ENCODE results near the gene ITPR3. TPM values are rescaled to one million over a fixed set of nuclear protein-coding genes. Genes with fewer than 3 reads are reported as not detected.

The ITPR3 gene
- total and polyA plus RNA-seq, 2 donors = 8.2 to 11.0 TPM

DNA sequence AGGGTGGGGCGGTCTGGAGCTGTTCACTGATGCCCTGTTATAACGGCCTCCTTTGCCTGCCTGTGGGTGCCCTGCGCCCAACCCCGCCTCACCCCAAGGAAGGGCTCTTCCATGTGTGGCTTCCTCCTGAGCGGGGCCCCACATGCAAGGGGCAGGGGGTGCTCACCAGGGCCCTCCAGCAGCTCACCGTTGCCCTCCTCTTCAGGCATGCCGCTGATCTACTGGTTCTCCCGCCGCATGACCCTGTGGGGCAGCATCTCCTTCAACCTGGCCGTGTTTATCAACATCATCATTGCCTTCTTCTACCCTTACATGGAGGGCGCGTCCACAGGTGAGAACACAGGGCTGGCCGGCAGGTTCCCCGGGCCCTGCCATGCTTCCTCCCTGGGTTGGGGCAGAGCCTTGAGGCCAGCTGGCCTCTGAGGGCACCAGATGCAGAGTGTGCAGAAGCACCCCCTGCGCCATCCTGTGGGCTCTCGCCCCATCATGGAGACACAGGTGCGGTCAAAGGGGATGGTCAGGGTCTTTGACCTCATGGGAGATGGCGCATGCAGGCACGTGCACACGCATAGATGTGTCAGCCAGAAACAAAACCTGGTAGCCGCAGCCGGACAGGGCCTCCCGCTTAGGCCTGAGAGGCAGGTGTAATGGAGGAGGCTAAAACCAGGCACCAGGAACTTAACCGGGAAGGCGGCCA is 67.5 kb downstream of the ITPR3 start:
- Histone ChIP-seq H3K4me3 (ENCODE audit: low read depth, low read length) (no peak overlapping the region), H3K27ac (ENCODE audit: low read depth) (no peak overlapping the region), H3K36me3 (ENCODE audit: insufficient read depth) (no peaks in the 10 kb centered on the region), H3K4me1 (ENCODE audit: insufficient read depth) (no peaks in the 10 kb centered on the region)
- WGBS = 93% methylated on average over 25 of the region's 25 CpGs
- no peak for DNase-seq (ENCODE audit: extremely low spot score)

DNA sequence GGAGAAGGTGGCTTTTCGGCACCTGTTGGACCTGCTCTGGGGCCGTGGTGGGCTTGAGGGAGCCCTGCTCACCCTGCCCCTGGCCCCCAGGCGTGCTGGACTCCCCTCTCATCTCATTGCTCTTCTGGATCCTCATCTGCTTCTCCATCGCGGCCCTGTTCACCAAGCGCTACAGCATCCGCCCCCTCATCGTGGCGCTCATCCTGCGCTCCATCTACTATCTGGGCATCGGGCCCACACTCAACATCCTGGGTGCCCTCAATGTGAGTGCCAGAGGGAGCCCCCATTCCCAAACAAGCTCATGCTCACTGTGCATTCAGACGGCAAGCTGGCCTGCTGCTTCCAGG is 68.0 kb downstream of the ITPR3 start:
- DNase-seq (ENCODE audit: extremely low spot score) = no peak
- H3K4me1 ChIP-seq (ENCODE audit: insufficient read depth) = no peaks in the 10 kb centered on the region
- H3K36me3 ChIP-seq (ENCODE audit: insufficient read depth) = no peaks in the 10 kb centered on the region
- 92% methylated on average over 12 of the region's 12 CpGs for WGBS
- no peak overlapping the region for H3K27ac ChIP-seq (ENCODE audit: low read depth)
- no peak overlapping the region for H3K4me3 ChIP-seq (ENCODE audit: low read depth, low read length)

DNA sequence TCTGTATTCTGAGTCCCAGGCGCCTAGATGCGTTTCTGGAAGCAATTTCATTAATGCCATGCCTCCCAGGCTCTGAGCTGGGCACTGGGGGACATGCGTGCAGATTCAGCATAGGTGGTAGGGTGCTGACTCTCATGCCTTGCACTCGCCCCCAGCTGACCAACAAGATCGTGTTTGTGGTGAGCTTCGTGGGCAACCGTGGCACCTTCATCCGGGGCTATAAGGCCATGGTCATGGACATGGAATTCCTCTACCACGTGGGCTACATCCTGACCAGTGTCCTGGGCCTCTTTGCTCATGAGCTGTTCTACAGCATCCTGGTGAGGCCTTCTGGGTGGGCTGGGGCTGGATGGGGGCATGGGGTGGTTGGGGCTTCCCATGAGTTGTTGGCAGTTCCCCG is 68.8 kb downstream of the ITPR3 start:
- no peak overlapping the region for H3K27ac ChIP-seq (ENCODE audit: low read depth)
- no peak for DNase-seq (ENCODE audit: extremely low spot score)
- no peaks in the 10 kb centered on the region for H3K36me3 ChIP-seq (ENCODE audit: insufficient read depth)
- H3K4me1 ChIP-seq (ENCODE audit: insufficient read depth) = no peaks in the 10 kb centered on the region
- 91% methylated on average over 10 of the region's 10 CpGs for WGBS
- H3K4me3 ChIP-seq (ENCODE audit: low read depth, low read length) = no peak overlapping the region

DNA sequence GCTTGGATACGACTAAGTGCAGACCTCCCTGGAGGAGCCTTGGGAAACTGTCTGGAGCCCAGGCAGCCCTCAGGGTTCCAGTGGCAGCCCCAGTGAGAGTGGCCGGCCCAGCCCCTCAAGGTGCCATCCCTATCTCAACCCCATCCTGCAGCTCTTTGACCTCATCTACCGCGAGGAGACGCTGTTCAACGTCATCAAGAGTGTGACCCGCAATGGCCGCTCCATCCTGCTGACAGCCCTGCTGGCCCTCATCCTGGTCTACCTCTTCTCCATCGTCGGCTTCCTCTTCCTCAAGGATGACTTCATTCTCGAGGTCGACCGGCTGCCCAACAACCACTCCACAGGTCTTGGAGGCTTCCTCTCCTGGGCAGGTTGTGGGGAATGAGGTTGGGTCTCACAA is 69.6 kb downstream of the ITPR3 start:
- Histone ChIP-seq H3K27ac (ENCODE audit: low read depth) (no peak overlapping the region), H3K4me3 (ENCODE audit: low read depth, low read length) (no peak overlapping the region), H3K36me3 (ENCODE audit: insufficient read depth) (no peaks in the 10 kb centered on the region), H3K4me1 (ENCODE audit: insufficient read depth) (no peaks in the 10 kb centered on the region)
- DNase-seq (ENCODE audit: extremely low spot score) = no peak
- 86% methylated on average over 13 of the region's 13 CpGs for WGBS

DNA sequence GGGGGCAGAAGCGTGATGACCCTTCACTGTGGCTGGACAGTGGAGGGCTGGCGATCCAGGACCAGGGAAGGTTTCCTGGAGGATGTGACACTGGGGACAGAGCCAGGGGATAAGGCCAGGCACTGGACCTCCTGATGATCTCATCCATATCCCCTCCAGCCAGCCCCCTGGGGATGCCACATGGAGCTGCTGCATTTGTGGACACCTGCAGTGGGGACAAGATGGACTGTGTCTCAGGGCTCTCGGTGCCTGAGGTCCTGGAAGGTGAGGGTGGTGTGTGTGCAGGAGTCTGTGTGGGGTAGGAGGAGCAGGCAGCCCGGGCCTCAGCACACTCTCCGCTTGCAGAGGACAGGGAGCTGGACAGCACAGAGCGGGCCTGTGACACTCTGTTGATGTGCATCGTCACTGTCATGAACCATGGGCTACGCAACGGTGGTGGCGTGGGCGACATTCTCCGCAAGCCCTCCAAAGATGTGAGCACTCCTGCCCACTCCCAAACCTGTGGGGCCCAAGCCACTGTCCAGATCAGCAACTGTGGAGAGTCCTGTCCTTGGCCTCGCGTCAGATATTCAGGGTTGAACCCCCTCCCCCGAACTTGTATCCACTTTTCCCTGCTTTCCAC is 70.4 kb downstream of the ITPR3 start:
- Histone ChIP-seq H3K27ac (ENCODE audit: low read depth) (no peak overlapping the region), H3K4me1 (ENCODE audit: insufficient read depth) (no peaks in the 10 kb centered on the region), H3K36me3 (ENCODE audit: insufficient read depth) (peaks cover 2% of the 10 kb centered on the region), H3K4me3 (ENCODE audit: low read depth, low read length) (no peak overlapping the region)
- 93% methylated on average over 15 of the region's 15 CpGs for WGBS
- DNase-seq (ENCODE audit: extremely low spot score) = no peak

DNA sequence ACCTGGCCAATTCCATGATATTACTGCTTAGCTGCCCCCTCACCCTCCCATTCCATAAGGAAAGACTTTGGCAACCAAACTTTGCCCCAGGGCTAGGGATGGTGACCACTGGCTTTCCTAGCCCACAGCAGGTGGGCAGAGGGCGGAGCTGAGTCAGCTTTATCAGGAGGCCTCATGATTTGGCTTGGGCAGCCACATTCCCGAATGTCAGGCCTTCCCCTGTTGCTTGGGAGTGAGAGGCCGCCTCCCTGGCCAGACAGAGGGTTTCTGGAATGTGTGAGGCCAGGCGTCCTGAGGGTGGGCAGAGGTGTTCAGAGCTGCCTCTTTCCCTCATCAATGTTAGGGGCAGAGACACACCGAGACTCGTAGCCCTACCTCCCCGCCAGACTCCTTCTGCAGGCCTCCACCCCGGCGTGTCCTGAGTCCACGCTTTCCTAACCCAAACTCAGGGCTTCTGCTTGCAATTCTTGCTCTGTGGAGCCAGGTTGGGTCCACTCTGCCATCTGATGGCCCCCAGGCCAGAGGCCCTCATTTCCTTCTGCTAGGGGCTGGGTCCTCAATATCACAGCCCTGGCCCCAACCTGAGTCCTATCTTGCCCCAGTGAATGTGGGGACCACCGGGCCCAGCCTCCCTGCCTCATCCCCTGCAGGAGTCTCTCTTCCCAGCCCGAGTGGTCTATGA is 71.1 kb downstream of the ITPR3 start:
- no peak overlapping the region for H3K27ac ChIP-seq (ENCODE audit: low read depth)
- H3K36me3 ChIP-seq (ENCODE audit: insufficient read depth) = peaks cover 2% of the 10 kb centered on the region
- WGBS = 85% methylated on average over 12 of the region's 12 CpGs
- H3K4me1 ChIP-seq (ENCODE audit: insufficient read depth) = no peaks in the 10 kb centered on the region
- no peak for DNase-seq (ENCODE audit: extremely low spot score)
- H3K4me3 ChIP-seq (ENCODE audit: low read depth, low read length) = no peak overlapping the region

DNA sequence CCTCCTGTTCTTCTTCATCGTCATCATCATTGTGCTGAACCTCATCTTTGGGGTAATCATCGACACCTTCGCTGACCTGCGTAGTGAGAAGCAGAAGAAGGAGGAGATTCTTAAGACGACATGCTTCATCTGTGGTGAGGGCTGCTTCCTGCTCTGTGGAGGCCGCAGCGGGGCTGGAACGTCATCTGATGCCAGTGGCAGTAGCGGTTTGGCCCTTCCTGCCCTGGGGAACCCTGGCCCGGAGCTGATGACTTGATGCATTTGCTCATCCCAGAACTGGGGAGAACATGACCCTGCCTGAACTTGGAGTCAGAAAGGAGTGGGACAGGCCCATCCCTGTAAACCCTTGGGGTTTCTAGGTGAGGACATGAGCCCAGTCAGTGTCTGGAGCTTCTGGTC is 71.6 kb downstream of the ITPR3 start:
- Histone ChIP-seq H3K36me3 (ENCODE audit: insufficient read depth) (peaks cover 2% of the 10 kb centered on the region), H3K4me3 (ENCODE audit: low read depth, low read length) (no peak overlapping the region), H3K4me1 (ENCODE audit: insufficient read depth) (no peaks in the 10 kb centered on the region), H3K27ac (ENCODE audit: low read depth) (no peak overlapping the region)
- DNase-seq (ENCODE audit: extremely low spot score) = no peak
- 78% methylated on average over 10 of the region's 10 CpGs for WGBS

DNA sequence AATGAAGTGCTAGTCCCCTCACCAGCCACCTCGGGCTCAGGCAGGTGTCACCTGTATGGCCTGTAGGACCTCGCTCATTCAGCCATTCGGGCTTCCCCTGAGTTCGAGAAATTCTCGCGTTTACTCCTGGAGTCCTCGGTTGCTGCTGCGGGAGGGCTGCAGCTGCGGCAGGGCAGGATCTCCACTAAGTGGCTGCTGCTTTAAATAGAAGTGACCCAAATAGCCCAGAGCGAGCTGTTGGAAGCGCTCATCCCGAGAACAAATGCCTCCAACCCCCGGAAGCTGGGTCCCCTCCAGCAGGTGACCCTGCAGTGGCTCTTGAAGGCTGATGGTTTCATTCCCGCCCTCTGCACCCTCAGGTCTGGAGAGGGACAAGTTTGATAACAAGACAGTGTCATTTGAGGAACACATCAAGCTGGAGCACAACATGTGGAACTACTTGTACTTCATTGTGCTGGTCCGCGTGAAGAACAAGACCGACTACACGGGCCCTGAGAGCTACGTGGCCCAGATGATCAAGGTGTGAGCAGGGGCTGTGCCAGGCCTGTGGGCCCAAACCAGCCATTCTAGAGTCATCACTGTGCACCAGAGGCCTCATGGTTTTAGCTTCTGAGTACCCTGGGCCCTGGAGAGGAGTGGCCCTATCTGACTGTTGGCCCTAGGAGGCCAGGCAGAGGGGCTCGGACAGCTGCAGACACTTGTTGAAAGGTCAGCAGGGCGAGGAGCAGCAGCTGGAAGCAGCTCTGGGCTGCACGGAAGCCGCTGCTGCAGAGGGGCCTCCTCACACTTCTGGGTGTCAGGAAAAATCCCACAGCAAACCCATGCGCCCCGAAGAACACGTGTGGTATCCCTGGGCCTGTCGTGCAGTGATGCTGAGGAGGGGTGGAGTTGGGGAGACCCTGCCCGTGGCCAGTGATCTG is 72.3 kb downstream of the ITPR3 start:
- no peak for DNase-seq (ENCODE audit: extremely low spot score)
- Histone ChIP-seq H3K4me1 (ENCODE audit: insufficient read depth) (no peaks in the 10 kb centered on the region), H3K36me3 (ENCODE audit: insufficient read depth) (peaks cover 2% of the 10 kb centered on the region), H3K27ac (ENCODE audit: low read depth) (no peak overlapping the region), H3K4me3 (ENCODE audit: low read depth, low read length) (no peak overlapping the region)
- WGBS = 78% methylated on average over 28 of the region's 28 CpGs

DNA sequence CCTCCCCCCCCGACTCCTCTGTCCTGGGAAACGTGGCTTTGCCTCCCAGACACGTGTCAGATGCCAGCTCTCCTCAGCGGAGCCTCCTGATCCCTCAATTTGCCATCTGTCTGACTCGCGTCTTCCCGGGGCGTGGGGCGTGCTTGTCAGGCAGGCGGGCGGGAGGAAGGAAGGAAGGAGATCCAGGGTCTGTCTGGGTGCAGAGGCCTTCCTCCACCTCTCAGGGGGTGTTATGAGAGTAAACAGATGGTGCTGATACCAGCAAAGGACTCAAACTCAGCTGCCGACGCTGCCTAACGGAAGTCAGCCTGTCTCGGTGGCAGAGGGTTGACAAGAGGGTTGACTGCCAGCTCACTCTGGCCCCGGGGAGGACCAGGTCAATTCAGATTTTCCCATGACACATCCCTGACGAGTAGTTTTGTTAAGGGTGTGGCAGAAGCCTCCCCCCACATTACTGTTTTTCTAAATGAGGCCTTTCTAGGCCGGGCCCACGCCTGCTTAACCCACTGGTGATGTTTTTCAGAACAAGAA is 73.3 kb downstream of the ITPR3 start:
- H3K4me1 ChIP-seq (ENCODE audit: insufficient read depth) = no peaks in the 10 kb centered on the region
- H3K36me3 ChIP-seq (ENCODE audit: insufficient read depth) = peaks cover 2% of the 10 kb centered on the region
- 68% methylated on average over 19 of the region's 19 CpGs for WGBS
- DNase-seq (ENCODE audit: extremely low spot score) = no peak
- no peak overlapping the region for H3K27ac ChIP-seq (ENCODE audit: low read depth)
- H3K4me3 ChIP-seq (ENCODE audit: low read depth, low read length) = no peak overlapping the region

DNA sequence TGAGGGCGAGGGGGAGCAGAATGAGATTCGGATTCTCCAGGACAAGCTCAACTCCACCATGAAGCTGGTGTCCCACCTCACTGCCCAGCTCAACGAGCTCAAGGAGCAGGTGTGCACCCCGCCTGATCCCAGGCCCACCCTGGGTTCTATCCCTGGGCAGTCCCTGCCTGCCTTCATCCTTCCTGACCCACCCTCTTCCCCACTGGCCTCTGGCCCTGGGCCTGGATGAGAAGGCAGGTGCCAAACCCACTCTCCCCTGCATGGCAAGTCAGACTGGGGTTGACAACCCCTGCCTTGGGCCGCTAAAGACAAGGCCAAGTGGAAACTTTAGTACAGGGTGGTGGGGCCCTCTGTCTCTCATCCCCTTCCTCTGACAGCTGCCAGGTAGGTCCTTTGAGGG is 73.9 kb downstream of the ITPR3 start:
- Histone ChIP-seq H3K4me3 (ENCODE audit: low read depth, low read length) (no peak overlapping the region), H3K4me1 (ENCODE audit: insufficient read depth) (no peaks in the 10 kb centered on the region), H3K27ac (ENCODE audit: low read depth) (no peak overlapping the region), H3K36me3 (ENCODE audit: insufficient read depth) (peaks cover 2% of the 10 kb centered on the region)
- WGBS = 80% methylated on average over 5 of the region's 5 CpGs
- DNase-seq (ENCODE audit: extremely low spot score) = no peak

DNA sequence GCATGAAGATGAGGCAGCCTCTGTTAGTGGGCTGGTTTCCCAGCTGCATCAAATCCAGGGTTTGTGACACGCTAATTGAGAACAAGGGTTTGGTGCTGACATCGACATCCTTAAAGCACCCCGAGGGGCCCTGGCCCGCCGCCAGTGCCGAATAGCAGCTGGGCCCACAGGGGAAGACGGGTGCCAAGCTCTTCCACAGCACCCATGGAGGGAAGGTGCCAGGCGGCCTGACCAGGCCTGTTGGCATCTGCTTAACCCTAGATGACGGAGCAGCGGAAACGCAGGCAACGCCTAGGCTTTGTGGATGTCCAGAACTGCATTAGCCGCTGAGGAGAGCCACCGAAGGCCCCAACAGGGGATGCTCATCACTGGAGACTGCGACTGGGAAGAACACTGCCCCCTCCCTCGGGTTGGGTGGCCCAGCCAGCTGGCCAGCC is 74.3 kb downstream of the ITPR3 start:
- Histone ChIP-seq H3K36me3 (ENCODE audit: insufficient read depth) (peaks cover 2% of the 10 kb centered on the region), H3K4me3 (ENCODE audit: low read depth, low read length) (no peak overlapping the region), H3K27ac (ENCODE audit: low read depth) (no peak overlapping the region), H3K4me1 (ENCODE audit: insufficient read depth) (no peaks in the 10 kb centered on the region)
- WGBS = 79% methylated on average over 16 of the region's 16 CpGs
- no peak for DNase-seq (ENCODE audit: extremely low spot score)

DNA sequence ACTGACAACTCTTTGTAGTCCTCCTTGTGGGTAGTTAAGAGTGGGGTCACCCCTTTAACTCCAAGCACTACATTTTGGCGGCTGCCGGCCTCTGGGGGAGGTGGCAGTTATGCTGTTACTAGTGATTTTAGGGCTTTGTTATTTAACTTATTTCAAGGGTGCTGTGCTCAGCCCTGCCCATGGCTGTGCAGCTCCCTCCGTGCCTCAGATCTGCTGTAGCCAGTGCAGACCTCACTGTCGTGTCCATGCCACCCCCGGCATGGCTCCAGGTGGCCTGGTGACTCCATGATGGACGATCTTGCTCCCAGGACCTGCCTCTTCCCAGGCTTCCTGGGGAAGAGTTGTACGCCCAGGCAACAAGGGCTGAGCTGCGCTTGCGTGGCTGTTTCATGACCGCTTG is 75.0 kb downstream of the ITPR3 start:
- no peak overlapping the region for H3K27ac ChIP-seq (ENCODE audit: low read depth)
- peaks cover 2% of the 10 kb centered on the region for H3K36me3 ChIP-seq (ENCODE audit: insufficient read depth)
- H3K4me3 ChIP-seq (ENCODE audit: low read depth, low read length) = no peak overlapping the region
- H3K4me1 ChIP-seq (ENCODE audit: insufficient read depth) = no peaks in the 10 kb centered on the region
- 92% methylated on average over 10 of the region's 10 CpGs for whole genome bisulfite sequencing
- DNase-seq (ENCODE audit: extremely low spot score) = no peak
